Measurements from ENCODE around the gene ACSS1.

The ACSS1 gene

DNA sequence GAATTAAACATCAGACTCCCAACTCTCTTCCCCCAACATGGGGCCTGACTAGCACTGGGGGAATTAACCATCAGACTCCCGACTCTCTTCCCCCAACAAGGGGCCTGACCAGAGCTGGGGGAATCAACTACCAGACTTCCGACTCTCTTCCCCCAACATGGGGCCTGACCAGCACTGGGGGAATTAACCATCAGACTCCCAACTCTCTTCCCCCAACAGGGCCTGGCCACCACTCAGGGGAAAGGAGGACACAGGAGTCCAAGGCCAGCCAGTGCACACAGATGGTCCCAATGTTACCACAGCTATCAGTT lies 95.8 kb downstream of the ACSS1 start:
- H3K36me3 ChIP-seq (ENCODE audit: control insufficient read depth, low read length): peaks cover 35% of the 10 kb centered on the region
- H4K20me1 ChIP-seq (ENCODE audit: control insufficient read depth, insufficient read depth, low read depth, low read length): no peaks in the 10 kb centered on the region

DNA sequence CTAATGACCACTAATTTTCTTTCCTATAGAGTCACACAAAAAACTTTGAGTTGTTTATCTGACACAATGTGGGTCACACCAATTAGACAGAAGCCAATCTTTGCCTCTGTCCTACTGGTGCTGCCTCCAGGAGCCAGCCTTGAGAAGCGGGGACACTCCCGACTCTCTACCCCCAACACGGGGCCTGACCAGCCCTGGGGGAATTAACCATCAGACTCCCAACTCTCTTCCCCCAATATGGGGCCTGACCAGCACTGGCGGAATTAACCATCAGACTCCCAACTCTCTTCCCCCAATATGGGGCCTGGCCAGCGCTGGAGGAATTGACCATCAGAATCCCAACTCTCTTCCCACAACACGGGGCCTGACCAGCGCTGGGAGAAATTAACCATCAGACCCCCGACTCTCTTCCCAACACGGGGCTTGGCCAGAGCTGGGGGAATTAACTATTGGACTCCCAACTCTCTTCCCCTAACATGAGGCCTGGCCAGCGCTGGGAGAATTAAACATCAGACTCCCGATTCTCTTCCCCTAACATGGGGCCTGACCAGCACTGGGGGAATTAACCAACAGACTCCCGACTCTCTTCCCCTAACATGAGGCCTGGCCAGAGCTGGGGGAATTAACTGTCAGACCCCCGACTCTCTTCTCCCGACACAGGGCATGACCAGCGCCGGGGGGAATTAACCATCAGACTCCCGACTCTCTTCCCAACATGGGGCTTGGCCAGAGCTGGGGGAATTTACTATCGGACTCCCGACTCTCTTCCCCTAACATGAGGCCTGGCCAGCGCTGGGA lies 96.4 kb downstream of the ACSS1 start:
- no peaks in the 10 kb centered on the region for H3K9me3 ChIP-seq (ENCODE audit: control insufficient read depth, insufficient read depth, low read length)
- no peak overlapping the region for H3K4me2 ChIP-seq (ENCODE audit: low read length)
- no peaks in the 10 kb centered on the region for H3K9me2 ChIP-seq (replicated peaks; ENCODE audit: control insufficient read depth, low read length)
- no peaks in the 10 kb centered on the region for H3F3A ChIP-seq (ENCODE audit: control insufficient read depth, insufficient read depth)
- peaks cover 34% of the 10 kb centered on the region for H3K36me3 ChIP-seq (ENCODE audit: control insufficient read depth, low read length)
- no peak for TF ChIP-seq EZH2phosphoT487 (IDR thresholded peaks at IDR 0.05; ENCODE audit: borderline replicate concordance, low read length)
- TF ChIP-seq, protein P1, sequence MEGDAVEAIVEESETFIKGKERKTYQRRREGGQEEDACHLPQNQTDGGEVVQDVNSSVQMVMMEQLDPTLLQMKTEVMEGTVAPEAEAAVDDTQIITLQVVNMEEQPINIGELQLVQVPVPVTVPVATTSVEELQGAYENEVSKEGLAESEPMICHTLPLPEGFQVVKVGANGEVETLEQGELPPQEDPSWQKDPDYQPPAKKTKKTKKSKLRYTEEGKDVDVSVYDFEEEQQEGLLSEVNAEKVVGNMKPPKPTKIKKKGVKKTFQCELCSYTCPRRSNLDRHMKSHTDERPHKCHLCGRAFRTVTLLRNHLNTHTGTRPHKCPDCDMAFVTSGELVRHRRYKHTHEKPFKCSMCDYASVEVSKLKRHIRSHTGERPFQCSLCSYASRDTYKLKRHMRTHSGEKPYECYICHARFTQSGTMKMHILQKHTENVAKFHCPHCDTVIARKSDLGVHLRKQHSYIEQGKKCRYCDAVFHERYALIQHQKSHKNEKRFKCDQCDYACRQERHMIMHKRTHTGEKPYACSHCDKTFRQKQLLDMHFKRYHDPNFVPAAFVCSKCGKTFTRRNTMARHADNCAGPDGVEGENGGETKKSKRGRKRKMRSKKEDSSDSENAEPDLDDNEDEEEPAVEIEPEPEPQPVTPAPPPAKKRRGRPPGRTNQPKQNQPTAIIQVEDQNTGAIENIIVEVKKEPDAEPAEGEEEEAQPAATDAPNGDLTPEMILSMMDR (IDR thresholded peaks at IDR 0.05; ENCODE audit: low read depth, low read length, poor library complexity, severe bottlenecking): no peak
- H3K27ac ChIP-seq (ENCODE audit: low read depth, low read length): no peak overlapping the region
- H4K20me1 ChIP-seq (ENCODE audit: control insufficient read depth, insufficient read depth, low read depth, low read length): no peaks in the 10 kb centered on the region
- no peaks in the 10 kb centered on the region for H3K4me1 ChIP-seq (ENCODE audit: control insufficient read depth, low read length)
- no peak overlapping the region for H3K4me3 ChIP-seq (ENCODE audit: low read length)
- H3K79me2 ChIP-seq (ENCODE audit: control insufficient read depth, low read length): no peaks in the 10 kb centered on the region
- H3K27me3 ChIP-seq (ENCODE audit: control insufficient read depth, low read length): no peaks in the 10 kb centered on the region

More for the DNA sequence above, 95.8 kb downstream of the ACSS1 start:
- Histone ChIP-seq H3K4me3 (ENCODE audit: low read length) (no peak overlapping the region), H3K9me3 (ENCODE audit: control insufficient read depth, insufficient read depth, low read length) (no peaks in the 10 kb centered on the region), H3K79me2 (ENCODE audit: control insufficient read depth, low read length) (no peaks in the 10 kb centered on the region), H3K4me1 (ENCODE audit: control insufficient read depth, low read length) (no peaks in the 10 kb centered on the region), H3K9me2 (replicated peaks; ENCODE audit: control insufficient read depth, low read length) (no peaks in the 10 kb centered on the region), H3K27me3 (ENCODE audit: control insufficient read depth, low read length) (no peaks in the 10 kb centered on the region), H3K4me2 (ENCODE audit: low read length) (no peak overlapping the region), H3K27ac (ENCODE audit: low read depth, low read length) (no peak overlapping the region), H3F3A (ENCODE audit: control insufficient read depth, insufficient read depth) (no peaks in the 10 kb centered on the region)
- TF ChIP-seq EZH2phosphoT487 (IDR thresholded peaks at IDR 0.05; ENCODE audit: borderline replicate concordance, low read length): no peak
- TF ChIP-seq, protein P1 (IDR thresholded peaks at IDR 0.05; ENCODE audit: low read depth, low read length, poor library complexity, severe bottlenecking): no peak

DNA sequence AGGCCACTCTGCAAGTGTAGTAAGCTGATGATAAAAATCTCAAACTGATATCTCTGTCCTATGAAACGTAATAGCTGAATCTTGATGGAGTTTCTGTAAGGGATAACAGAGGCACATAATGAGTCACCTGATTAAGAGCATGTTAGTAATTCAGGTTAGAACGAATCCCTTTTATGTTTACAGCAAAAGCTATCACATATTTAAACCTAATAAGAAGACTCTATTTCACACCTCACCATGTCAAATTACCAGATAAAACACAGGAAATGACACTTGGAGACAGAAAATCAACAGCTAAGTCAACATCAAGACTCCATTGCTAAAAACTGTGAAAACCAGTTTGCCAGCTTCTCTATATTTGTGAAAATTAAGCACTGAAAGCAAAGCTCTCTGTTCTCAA lies 97.1 kb downstream of the ACSS1 start:
- Histone ChIP-seq H3K9me3 (ENCODE audit: control insufficient read depth, insufficient read depth, low read length) (no peaks in the 10 kb centered on the region), H3K36me3 (ENCODE audit: control insufficient read depth, low read length) (peaks cover 31% of the 10 kb centered on the region), H3K79me2 (ENCODE audit: control insufficient read depth, low read length) (no peaks in the 10 kb centered on the region), H4K20me1 (ENCODE audit: control insufficient read depth, insufficient read depth, low read depth, low read length) (no peaks in the 10 kb centered on the region), H3K27ac (ENCODE audit: low read depth, low read length) (no peak overlapping the region), H3K4me3 (ENCODE audit: low read length) (no peak overlapping the region), H3K9me2 (replicated peaks; ENCODE audit: control insufficient read depth, low read length) (no peaks in the 10 kb centered on the region), H3K27me3 (ENCODE audit: control insufficient read depth, low read length) (no peaks in the 10 kb centered on the region), H3F3A (ENCODE audit: control insufficient read depth, insufficient read depth) (no peaks in the 10 kb centered on the region), H3K4me1 (ENCODE audit: control insufficient read depth, low read length) (no peaks in the 10 kb centered on the region), H3K4me2 (ENCODE audit: low read length) (no peak overlapping the region)
- TF ChIP-seq, protein P1 (IDR thresholded peaks at IDR 0.05; ENCODE audit: low read depth, low read length, poor library complexity, severe bottlenecking): no peak
- TF ChIP-seq EZH2phosphoT487 (IDR thresholded peaks at IDR 0.05; ENCODE audit: borderline replicate concordance, low read length): no peak

Data from DOHH2 (cell line).